Coronary artery (tissue), 2 donors: Measurements from ENCODE around the gene TNFRSF25.
"Not testable (repeated sequence)": the region's sequence is repeated elsewhere in the genome, so short reads cannot be mapped to it uniquely, and the experiment has no call there.

Source experiments
- DNase-seq: peaks from one replicate; pipeline ENCODE4 v3.0.0-alpha.2; 2017; ENCODE audit warnings: low spot score
- H3K27ac ChIP-seq, 2 donors: fragments of 200-600 bp; sonication (generic); one replicate each; pipeline ENCODE4 v1.5.1; 2016 to 2019
- H3K4me3 ChIP-seq: fragments of 200-600 bp; sonication (generic); 2 replicates; pipeline ENCODE4 v1.5.1; 2016; ENCODE audit warnings: mild to moderate bottlenecking, moderate library complexity
- CTCF ChIP-seq: fragments of 200-600 bp; sonication (generic); IDR thresholded peaks from one replicate; pipeline ENCODE4 v1.5.1; 2019; ENCODE audit warnings: antibody characterized with exemption

Gene TNFRSF25

GRCh38 chr1:6435547-6435946 is 30.4 kb downstream of the TNFRSF25 start:
- Histone ChIP-seq H3K27ac (no peak overlapping the region), H3K4me3 (no peak overlapping the region)
- TF ChIP-seq CTCF, result no peak
- no peak for DNase-seq

- H3K4me3 ChIP-seq, result no peak overlapping the region
- no peak overlapping the region for H3K27ac ChIP-seq
- DNase-seq, result no peak
- TF ChIP-seq CTCF, result no peak
These were observed 30.8 kb downstream of the TNFRSF25 start for GRCh38 chr1:6435129-6435528.

GRCh38 chr1:6434186-6434585 is 31.8 kb downstream of the TNFRSF25 start:
- TF ChIP-seq CTCF, result no peak
- DNase-seq, result no peak
- Histone ChIP-seq H3K4me3 (no peak overlapping the region), H3K27ac (no peak overlapping the region)

- H3K4me3 ChIP-seq, DNase-seq, H3K27ac ChIP-seq: not testable (repeated sequence)
These were observed 34.1 kb downstream of the TNFRSF25 start for GRCh38 chr1:6431645-6432579.

GRCh38 chr1:6429660-6430411 is 36.1 kb downstream of the TNFRSF25 start:
- not testable (repeated sequence) for DNase-seq, H3K27ac ChIP-seq, H3K4me3 ChIP-seq

- not testable (repeated sequence) for H3K4me3 ChIP-seq, DNase-seq, H3K27ac ChIP-seq
These were observed 37.5 kb downstream of the TNFRSF25 start for GRCh38 chr1:6428453-6428852.

GRCh38 chr1:6427441-6428390 is 38.3 kb downstream of the TNFRSF25 start:
- Histone ChIP-seq H3K4me3 (no peak overlapping the region), H3K27ac (no peak overlapping the region)
- TF ChIP-seq CTCF, result no peak
- DNase-seq, result no peak

GRCh38 chr1:6426972-6427350 is 39.0 kb downstream of the TNFRSF25 start:
- DNase-seq, result no peak
- TF ChIP-seq CTCF, result no peak
- Histone ChIP-seq H3K27ac (no peak overlapping the region), H3K4me3 (no peak overlapping the region)
